Raji (cell line): ENCODE data around the gene VPS9D1.
A peak's percentile ranks its signal among the peaks of the same experiment; 100 is the strongest.

Experiments
- POLR2A ChIP-seq: IDR thresholded peaks from 2 replicates; pipeline ENCODE4 v1.6.1; 2011; ENCODE audit warnings: low read depth, low read length, control low read depth; ENCODE audit not compliant: insufficient read depth

The VPS9D1 gene

GRCh38 chr16:89670496-89671431 is 49.9 kb downstream of the VPS9D1 start:
- TF ChIP-seq POLR2A: no peak

- TF ChIP-seq POLR2A: no peak
Measured at GRCh38 chr16:89669755-89670154, 50.9 kb downstream of the VPS9D1 start.

- no peak for TF ChIP-seq POLR2A
Measured at GRCh38 chr16:89668790-89669158, 51.9 kb downstream of the VPS9D1 start.

GRCh38 chr16:89667633-89668032 is 53.1 kb downstream of the VPS9D1 start:
- no peak for TF ChIP-seq POLR2A

- no peak for TF ChIP-seq POLR2A
Measured at GRCh38 chr16:89661215-89661614, 59.5 kb downstream of the VPS9D1 start.

- no peak for TF ChIP-seq POLR2A
Measured at GRCh38 chr16:89660146-89660545, 60.6 kb downstream of the VPS9D1 start.

GRCh38 chr16:89658221-89658879 is 62.3 kb downstream of the VPS9D1 start:
- TF ChIP-seq POLR2A: no peak

GRCh38 chr16:89657442-89658220 is 63.1 kb downstream of the VPS9D1 start, which contains the start of the genes CHMP1A and SPATA33:
TSS of gene CHMP1A (minus strand) at chr16:89657708. CDS start at chr16:89657588, 120 bp downstream.
TSS of gene SPATA33 (plus strand) at chr16:89657836. CDS start at chr16:89657912, 76 bp downstream.
- TF ChIP-seq POLR2A: peak; percentile 80
